GM06990 (cell line): ENCODE measurements around the gene CCNI2.

ENCODE experiments used
- DNase-seq: peaks from one replicate; pipeline ENCODE4 v3.0.0-alpha.2; 2011; ENCODE audit not compliant: insufficient read length; ENCODE audit errors: extremely low read depth
- H3K27me3 ChIP-seq: replicated peaks from 2 replicates; pipeline ENCODE4 v1.6.0; 2011; ENCODE audit warnings: low read length; ENCODE audit not compliant: control insufficient read depth, insufficient read depth
- H3K36me3 ChIP-seq: 2 replicates; pipeline ENCODE4 v1.5.1; 2011; ENCODE audit warnings: low read length; ENCODE audit not compliant: control insufficient read depth, insufficient read depth
- H3K4me3 ChIP-seq: replicated peaks from 2 replicates; pipeline ENCODE4 v1.5.1; 2011; ENCODE audit warnings: low read depth, mild to moderate bottlenecking, control low read depth, low read length
- CTCF ChIP-seq: IDR thresholded peaks from 2 replicates; pipeline ENCODE4 v1.5.1; 2011; ENCODE audit warnings: low read length, control low read depth, mild to moderate bottlenecking, inconsistent platforms; ENCODE audit not compliant: insufficient read depth, poor library complexity, severe bottlenecking

Gene CCNI2

GRCh38 chr5:132761321-132762240, 14.4 kb downstream of the CCNI2 start:
- TF ChIP-seq CTCF = no peak
- Histone ChIP-seq H3K36me3 (peaks cover 16% of the 10 kb centered on the region), H3K27me3 (no peaks in the 10 kb centered on the region), H3K4me3 (no peak overlapping the region)
- no peak for DNase-seq

- Histone ChIP-seq H3K36me3 (peaks cover 16% of the 10 kb centered on the region), H3K27me3 (no peaks in the 10 kb centered on the region), H3K4me3 (no peak overlapping the region)
- TF ChIP-seq CTCF = no peak
- no peak for DNase-seq
Measured at GRCh38 chr5:132762246-132763000, 15.2 kb downstream of the CCNI2 start.

- TF ChIP-seq CTCF = no peak
- no peak overlapping the region for H3K4me3 ChIP-seq
- peaks cover 14% of the 10 kb centered on the region for H3K36me3 ChIP-seq
- no peaks in the 10 kb centered on the region for H3K27me3 ChIP-seq
- DNase-seq = no peak
Measured at GRCh38 chr5:132763181-132764036, 16.2 kb downstream of the CCNI2 start.

- Histone ChIP-seq H3K36me3 (peaks cover 12% of the 10 kb centered on the region), H3K27me3 (no peaks in the 10 kb centered on the region), H3K4me3 (no peak overlapping the region)
- no peak for TF ChIP-seq CTCF
- DNase-seq = no peak
Measured at GRCh38 chr5:132764051-132764450, 16.8 kb downstream of the CCNI2 start.

- TF ChIP-seq CTCF = no peak
- no peak for DNase-seq
- H3K27me3 ChIP-seq = no peaks in the 10 kb centered on the region
- H3K36me3 ChIP-seq = peaks cover 11% of the 10 kb centered on the region
- H3K4me3 ChIP-seq = no peak overlapping the region
Measured at GRCh38 chr5:132764671-132765238, 17.5 kb downstream of the CCNI2 start.
